PFSK-1 (cell line): ENCODE measurements around the gene GPAM.

Source experiments
- FOXP2 ChIP-seq: optimal IDR thresholded peaks from 2 replicates; pipeline ENCODE3; 2011; ENCODE audit warnings: borderline replicate concordance, control low read depth, inconsistent platforms; ENCODE audit not compliant: insufficient read depth; ENCODE audit errors: extremely low read length, extremely low read depth
- POLR2AphosphoS5 ChIP-seq: IDR thresholded peaks from 2 replicates; pipeline ENCODE4 v1.6.1; 2012; ENCODE audit warnings: low read depth, mild to moderate bottlenecking, control low read depth, low read length, moderate library complexity
- SIN3A ChIP-seq: IDR thresholded peaks from 2 replicates; pipeline ENCODE4 v1.6.1; 2012; ENCODE audit warnings: mild to moderate bottlenecking, low read length, moderate library complexity, borderline replicate concordance; ENCODE audit not compliant: insufficient read depth
- TAF1 ChIP-seq: IDR thresholded peaks from 2 replicates; pipeline ENCODE4 v1.6.1; 2012; ENCODE audit warnings: low read length, control low read depth, borderline replicate concordance; ENCODE audit not compliant: insufficient read depth
- TF ChIP-seq, protein P1 (sequence below), 2 experiments: IDR thresholded peaks; 2 replicates each; pipeline versions ENCODE4 v1.6.1 to v1.8.0; 2011 to 2012; ENCODE audit warnings: low read depth in 2 of 2, low read length in 2 of 2, control low read depth in 1 of 2, inconsistent platforms in 1 of 2, mild to moderate bottlenecking in 1 of 2, moderate library complexity in 1 of 2; ENCODE audit not compliant: insufficient read depth in 1 of 2

The GPAM gene

GRCh38 chr10:112135604-112136003 lies 48.0 kb downstream of the GPAM start:
- TF ChIP-seq SIN3A = no peak
- TF ChIP-seq TAF1 = no peak
- no peak for TF ChIP-seq POLR2AphosphoS5
- no peak for TF ChIP-seq FOXP2
- TF ChIP-seq, protein P1, sequence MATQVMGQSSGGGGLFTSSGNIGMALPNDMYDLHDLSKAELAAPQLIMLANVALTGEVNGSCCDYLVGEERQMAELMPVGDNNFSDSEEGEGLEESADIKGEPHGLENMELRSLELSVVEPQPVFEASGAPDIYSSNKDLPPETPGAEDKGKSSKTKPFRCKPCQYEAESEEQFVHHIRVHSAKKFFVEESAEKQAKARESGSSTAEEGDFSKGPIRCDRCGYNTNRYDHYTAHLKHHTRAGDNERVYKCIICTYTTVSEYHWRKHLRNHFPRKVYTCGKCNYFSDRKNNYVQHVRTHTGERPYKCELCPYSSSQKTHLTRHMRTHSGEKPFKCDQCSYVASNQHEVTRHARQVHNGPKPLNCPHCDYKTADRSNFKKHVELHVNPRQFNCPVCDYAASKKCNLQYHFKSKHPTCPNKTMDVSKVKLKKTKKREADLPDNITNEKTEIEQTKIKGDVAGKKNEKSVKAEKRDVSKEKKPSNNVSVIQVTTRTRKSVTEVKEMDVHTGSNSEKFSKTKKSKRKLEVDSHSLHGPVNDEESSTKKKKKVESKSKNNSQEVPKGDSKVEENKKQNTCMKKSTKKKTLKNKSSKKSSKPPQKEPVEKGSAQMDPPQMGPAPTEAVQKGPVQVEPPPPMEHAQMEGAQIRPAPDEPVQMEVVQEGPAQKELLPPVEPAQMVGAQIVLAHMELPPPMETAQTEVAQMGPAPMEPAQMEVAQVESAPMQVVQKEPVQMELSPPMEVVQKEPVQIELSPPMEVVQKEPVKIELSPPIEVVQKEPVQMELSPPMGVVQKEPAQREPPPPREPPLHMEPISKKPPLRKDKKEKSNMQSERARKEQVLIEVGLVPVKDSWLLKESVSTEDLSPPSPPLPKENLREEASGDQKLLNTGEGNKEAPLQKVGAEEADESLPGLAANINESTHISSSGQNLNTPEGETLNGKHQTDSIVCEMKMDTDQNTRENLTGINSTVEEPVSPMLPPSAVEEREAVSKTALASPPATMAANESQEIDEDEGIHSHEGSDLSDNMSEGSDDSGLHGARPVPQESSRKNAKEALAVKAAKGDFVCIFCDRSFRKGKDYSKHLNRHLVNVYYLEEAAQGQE (IDR thresholded peaks at IDR 0.05; ENCODE audit: insufficient read depth in 1 of 2, low read depth in 2 of 2, low read length in 2 of 2) = no peak

DNA sequence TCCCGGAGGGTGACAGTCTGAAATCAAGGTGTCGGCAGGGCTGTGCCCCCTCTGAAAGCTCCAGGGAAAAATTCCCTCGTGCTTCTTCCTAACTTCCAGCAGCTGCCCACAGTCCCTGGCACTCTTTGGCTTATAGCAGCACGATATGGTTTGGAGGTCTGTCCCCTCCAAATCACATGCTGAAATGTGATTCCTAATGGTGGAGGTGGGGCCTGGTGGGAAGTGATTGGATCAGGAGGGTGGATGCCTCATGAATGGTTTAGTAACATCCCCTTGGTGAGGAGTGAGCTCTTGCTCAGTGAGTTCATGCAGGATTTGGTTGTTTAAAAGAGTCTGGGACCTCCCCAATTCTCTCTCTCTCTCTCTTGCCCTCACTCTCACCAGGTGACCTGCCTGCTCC lies 51.1 kb downstream of the GPAM start:
- TF ChIP-seq, protein P1 (IDR thresholded peaks at IDR 0.05; ENCODE audit: insufficient read depth in 1 of 2, low read depth in 2 of 2, low read length in 2 of 2) = no peak
- TF ChIP-seq FOXP2 (no peak), SIN3A (no peak), POLR2AphosphoS5 (no peak), TAF1 (no peak)

DNA sequence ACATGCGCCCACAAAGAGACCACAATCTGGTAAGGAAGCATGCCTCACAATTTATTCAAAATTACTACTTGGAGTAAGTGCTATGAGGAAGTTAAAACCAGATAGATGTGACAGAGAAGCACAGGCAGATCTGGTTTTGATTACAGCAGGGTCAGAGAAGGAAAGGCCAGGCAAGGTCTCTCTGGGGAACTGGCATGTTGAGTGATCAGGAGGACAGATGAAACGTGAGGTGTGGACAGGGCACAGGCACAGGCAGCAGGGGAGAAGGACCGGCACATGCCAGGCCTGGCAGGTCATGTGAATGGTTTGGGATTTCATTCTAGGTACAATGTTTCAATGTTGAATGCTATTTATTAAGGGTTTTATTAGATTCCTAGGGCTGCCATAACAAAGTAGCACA lies 51.6 kb downstream of the GPAM start:
- TF ChIP-seq SIN3A = no peak
- no peak for TF ChIP-seq POLR2AphosphoS5
- no peak for TF ChIP-seq FOXP2
- no peak for TF ChIP-seq TAF1
- TF ChIP-seq, protein P1 (IDR thresholded peaks at IDR 0.05; ENCODE audit: insufficient read depth in 1 of 2, low read depth in 2 of 2, low read length in 2 of 2) = no peak

- TF ChIP-seq TAF1 (no peak), POLR2AphosphoS5 (no peak), SIN3A (no peak), FOXP2 (no peak)
- TF ChIP-seq, protein P1 (IDR thresholded peaks at IDR 0.05; ENCODE audit: insufficient read depth in 1 of 2, low read depth in 2 of 2, low read length in 2 of 2) = no peak
Observed at GRCh38 chr10:112131346-112131745, 52.2 kb downstream of the GPAM start.

DNA sequence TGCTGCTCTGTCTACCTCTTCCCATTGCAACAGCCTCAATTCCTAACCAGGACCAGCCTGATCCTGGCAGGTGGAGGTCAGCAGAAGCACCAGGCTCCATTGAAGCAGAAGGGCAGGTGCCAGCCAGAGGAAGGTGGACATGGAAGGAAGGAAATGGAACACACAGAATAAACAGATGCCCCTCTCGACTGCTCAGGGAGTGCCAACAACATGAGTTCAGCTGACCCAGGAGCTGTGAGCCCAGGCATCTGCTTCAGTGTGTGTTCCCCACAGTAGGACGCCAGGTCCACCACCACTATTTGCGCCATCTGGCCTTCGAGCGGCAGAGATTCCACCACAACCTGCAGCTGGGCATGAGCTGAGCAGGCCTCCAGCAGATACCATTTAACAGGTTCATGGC lies 56.7 kb downstream of the GPAM start:
- TF ChIP-seq FOXP2 (no peak), POLR2AphosphoS5 (no peak), TAF1 (no peak), SIN3A (no peak)
